Measurements from ENCODE around the gene PIN1.

PIN1 gene

DNA sequence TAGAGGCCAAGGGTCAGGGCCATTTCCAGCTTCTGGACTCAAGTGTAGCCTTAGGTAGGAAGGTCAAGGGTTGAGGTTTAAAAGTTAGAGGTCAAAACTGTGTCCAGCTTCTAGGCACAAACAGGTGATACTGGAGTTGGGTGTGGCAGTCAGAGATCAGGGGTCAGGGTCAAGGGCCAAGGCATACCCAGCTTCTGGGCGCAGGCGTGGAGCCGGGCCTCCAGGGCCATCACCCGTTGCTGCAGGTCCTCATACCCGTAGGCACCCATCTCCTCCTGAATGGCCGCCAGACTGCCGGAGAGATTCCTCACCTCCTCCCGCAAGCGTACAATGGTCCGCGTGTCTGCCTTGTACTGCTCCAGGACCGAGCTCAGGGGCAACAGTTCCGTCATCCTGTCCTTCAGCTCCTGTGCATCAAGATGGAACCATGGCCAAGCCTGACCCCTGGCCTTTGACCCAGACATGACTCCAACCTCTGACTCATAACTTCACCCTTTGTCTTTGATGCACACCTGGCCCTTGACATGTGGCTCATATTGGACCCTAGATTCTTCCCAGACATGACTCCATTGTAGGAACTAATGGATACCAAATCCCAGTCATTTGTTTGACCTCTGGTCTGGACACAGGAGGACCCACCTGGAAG is 22.1 kb downstream of the PIN1 start:
- no peak for DNase-seq

DNA sequence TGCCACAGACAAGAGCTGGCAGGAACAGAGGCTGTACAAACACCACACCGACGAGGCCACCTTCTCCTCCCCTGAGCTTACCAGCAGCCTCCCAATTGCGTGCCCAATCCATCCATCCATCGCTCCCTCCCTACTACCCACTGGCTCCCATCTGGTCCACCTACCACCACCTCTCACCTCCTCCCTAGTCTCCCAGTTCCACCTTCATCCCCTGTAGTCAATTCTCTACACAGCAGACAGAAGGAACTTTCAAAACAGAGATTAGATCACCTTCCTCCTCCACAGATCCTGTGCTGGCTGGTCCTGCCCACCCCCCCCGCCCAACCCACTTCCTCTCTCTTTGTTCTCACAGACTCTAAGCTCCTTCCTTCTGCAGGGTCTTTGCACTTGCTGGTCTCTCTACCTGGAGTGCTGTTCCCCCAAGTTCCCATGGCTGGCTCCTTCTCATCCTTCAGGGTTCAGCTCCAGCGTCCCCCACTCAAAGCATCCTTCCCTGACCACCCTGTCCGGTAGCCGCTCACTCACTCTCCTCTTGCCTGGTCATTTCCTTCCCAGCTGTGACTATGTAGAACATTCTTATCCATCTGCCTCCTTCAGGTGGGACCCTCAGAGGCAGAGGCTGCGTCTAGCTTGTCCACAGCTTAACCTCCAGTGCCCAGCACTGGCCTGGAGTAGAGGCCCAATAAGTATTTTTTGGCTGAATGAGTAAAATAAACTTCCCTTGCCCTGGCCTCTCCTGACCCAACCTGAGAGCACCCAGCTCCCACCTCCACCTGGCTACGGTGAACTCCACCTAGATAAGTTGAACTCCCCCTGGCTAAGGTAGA is 23.0 kb downstream of the PIN1 start:
- DNase-seq: peak in 1 of 2 donors; percentile 25

DNA sequence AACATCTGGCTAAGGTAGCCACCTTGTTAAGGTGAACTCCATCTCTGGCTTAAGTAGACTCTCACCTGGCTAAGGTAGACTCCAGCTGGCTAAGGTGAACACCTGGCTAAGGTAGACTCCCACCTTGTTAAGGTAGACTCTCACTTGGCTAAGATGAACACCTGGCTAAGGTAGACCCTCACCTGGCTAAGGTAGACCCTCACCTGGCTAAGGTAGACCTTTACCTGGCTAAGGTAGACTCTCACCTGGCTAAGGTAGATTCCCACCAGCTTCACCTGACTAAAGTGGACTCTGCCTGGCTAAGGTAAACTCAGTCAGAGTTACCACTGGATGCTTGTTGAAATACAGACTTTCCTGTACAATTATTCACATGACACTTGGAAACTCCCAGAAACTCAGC is 23.6 kb downstream of the PIN1 start:
- DNase-seq: no peak

DNA sequence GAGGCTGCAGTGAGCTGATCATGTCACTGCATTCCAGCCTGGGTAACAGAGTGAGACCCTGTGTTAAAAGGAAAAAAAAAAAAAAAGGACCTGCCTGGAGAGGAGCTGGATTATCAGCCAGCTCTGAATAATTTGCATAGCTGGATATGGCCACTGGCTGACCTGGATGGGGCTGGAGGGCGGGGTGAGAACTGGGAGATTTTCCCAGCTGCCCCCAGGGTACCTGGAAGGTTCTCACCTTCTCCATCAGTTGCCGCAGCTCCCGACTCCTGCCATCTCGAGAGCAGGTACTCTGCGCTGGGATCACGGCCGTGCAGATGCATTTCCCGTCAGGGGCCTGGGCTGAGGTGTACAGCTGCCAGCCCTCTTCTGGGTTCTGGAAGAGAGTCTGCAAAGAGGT is 25.3 kb downstream of the PIN1 start:
- no peak for DNase-seq

DNA sequence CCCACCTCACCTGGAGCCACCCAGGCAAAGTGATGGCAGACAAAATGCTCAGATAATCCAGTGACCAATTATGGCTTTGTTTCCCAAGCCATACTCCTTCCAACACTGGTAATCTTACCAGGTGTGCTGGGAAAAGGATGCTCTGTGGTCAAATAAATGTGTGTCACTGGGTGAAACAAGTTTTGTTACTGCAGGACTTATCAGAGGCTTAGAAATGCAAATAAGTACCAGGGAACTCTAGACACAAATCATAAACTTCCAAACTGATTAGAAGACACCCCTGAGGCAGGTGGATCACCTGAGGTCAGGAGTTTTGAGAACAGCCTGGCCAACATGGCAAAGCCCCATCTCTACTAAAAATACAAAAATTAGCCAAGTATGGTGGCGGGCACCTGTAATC is 26.4 kb downstream of the PIN1 start:
- DNase-seq: no peak

DNA sequence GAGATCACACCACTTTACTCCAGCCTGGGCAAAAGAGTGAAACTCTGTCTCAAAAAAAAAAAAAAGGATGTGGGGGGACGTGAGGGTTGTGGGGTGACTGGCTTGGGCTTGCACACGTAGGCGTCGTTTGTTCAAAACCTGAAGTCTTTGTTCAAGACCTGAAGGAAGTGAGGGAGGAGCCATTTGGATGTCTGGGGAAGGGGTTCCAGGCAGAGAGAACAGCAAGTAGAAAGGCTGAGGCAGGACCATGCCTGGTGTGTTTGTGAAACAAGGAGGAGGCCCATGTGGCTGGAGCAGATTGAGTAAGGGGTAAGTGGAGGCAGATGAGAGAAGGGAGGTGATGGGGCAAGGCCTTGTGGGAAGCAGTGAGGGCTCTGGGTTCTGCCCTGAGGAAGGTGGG is 27.8 kb downstream of the PIN1 start:
- no peak for DNase-seq

DNA sequence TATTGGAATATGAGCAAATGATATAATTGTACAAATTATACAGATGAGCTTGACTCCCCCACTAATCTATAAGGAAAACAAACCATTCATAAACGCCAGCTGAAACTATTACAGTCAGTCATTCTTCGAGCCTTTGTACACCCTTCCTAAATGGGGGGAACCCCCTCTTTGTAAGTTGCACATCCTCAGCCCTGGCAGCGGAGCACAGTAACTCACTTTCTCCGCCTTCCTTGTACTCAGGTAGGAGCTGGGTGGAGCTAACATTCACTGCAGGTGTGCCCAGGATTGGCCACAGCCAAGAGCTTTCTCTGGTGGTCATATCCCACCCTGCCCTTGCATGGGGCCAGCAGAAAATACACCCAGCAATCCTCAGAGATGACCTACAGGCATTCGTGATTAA is 28.6 kb downstream of the PIN1 start:
- DNase-seq: no peak

DNA sequence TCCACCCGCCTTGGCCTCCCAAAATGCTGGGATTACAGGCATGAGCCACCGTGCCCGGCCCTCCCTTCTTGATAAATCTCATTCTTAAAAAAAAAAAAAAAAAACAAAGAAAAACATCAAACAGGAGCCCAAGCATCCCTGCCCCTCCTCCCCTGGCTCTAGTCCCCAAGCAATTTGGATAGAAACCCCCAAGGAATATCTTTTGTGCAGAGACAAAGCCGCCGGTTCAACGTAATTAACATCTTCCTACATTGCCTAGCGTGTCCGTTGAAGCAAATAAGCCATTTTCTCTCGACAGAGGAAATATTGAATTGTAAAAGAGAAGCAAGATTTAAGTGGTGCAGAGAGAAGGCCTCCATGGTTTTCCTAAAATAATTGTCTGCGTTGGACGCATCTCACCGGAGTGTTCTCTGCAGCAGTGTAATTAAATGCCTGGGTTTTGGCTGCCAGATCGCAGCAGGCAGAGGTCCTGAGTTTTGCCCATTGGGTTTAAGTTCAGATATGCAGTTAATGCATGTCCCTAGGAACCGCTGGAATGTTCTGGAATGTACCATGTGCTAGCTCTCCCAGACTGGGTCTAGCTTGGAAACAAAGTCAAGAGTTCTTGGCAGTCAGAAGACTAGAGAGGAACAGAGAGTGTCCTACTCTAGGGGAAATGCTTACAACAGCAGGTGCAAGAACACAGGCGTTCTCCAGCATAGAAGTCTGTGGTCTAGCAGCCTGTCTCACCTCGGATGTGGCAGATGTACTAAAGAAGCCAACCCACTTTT is 30.8 kb downstream of the PIN1 start:
- no peak for DNase-seq

DNA sequence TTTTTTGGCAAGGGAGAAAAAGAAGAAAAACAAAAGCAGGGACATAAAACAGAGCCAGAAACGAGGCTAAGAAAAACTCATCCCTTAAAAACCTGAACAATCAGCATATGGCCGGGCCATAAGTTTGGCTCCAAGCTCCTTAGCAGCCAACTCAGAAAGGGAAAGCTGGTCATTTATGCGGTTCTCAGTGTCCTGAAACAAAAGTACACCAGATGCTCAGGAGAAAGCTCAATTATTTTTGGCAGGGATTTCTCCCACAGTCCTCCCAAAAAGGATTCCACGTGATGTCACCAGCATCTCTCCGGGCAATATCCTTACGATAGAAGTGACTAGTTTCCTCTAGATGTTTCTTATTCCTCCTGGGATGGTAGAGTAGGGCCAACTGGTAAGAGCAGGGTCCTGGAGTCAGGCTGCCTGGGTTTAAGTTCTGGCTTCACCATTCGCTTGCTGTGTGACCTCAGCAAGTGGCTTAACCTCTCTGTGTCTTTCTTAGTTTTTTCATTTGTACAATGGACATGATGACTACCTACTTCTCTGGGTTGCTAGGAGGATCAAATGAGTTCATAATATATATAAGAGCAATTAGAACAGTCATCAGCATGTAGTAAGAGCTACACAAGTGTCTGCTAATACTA is 34.0 kb downstream of the PIN1 start:
- no peak for DNase-seq

DNA sequence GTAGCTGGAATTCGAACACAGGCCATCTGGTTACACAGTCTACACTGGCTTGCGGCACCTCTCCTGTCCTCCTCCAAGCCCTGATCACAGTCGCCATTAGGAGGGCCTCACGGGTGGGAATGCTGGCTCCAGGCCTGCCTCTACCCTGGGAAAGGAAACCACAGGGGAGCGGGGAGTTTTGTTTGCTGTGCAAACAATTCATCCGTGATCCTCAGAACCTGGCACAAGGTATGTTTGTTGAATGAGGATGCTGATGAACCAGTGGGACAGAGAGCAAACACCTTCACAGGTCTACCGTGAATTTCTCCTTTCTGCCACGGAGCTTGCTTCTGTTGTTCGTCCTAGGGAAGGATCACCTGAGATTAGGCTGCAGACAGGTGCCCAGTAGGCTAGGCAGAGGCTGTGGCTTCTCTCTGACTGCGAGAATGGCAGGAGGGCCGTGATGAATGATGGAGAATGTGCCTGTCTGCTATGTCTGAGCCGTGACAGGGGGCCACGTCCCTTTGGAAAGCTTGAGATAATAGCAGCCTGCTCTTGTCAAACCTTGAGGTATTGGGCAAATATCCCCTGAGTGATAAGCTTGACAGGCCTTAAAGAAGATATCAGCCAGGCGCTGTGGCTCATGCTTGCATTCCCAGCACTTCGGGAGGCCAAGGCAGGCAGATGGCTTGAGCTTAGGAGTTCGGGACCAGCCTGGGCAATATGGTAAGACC is 36.7 kb downstream of the PIN1 start:
- DNase-seq: no peak

DNA sequence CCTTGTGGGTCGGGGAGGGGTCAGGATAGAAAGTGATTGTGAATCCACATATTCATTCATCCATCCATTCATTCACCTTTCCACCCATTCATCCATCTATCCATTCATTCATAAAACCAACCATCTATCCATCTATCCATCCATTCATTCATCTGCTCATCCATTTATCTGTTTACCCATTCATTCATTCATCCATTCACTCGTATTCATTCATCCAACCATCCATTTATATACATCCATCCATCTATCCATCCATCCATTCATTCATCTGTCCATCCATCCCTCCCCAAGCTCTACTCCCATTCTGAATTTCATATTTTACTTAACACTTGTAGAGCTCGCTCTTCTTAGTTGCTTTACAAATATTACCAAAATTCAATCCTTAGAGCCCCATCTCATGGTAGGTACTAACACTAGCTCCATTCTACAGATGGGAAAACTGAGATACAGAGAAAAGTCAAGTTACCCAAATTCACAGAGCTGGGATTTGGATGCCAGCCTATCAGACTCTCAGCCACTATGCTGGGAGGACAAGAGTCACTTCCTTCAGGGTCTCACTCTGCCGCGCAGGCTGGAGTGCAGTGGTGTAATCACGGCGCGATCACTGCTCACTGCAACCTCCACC is 37.6 kb downstream of the PIN1 start:
- DNase-seq: no peak

DNA sequence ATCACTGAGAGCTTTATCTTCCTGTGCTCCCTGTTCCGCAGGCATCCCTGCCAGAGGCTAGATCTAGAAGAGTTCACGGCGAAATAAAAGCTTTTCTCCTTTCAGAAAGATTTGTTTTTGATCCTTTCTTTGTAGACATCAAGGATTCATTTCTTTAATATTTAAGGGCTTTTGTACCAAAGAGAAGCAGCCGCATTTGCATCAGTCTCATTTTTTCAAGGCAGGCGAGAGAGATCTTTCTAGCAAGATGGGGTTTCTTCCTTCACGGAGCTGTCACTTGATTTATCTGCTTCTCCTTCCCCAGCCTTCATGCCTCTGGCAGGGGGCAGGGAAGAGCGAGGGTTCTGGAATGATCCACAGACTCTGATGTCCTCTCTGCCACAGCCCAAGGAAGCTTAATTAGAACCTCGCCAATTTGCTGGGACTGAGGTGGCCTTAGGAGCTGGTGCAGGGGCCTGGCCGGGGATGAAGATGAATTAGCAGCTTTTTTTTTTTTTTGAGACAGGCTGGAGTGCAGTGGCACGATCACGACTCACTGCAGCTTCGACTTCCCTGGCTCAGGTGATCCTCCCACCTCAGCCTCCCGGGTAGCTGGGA is 40.0 kb downstream of the PIN1 start:
- DNase-seq: no peak

DNA sequence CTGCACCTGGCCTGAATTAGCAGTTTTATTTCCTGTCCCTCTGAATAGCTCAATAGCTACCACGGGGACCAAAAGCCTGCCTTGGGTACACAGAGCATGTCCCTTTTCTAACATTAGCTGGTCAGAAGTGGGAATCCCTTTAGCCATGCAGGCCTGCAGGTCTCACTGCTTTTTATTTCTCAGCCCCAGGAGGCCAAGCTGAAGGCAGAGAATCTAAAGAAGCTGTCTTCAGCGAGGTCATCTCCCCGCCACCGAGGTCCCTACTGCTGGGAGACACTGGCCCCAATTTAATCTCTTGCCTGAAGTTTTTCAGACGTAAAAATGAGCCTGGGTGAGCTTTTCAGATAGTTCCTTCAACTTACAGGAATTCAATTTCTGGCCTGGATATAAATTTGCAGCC is 40.7 kb downstream of the PIN1 start:
- no peak for DNase-seq

DNA sequence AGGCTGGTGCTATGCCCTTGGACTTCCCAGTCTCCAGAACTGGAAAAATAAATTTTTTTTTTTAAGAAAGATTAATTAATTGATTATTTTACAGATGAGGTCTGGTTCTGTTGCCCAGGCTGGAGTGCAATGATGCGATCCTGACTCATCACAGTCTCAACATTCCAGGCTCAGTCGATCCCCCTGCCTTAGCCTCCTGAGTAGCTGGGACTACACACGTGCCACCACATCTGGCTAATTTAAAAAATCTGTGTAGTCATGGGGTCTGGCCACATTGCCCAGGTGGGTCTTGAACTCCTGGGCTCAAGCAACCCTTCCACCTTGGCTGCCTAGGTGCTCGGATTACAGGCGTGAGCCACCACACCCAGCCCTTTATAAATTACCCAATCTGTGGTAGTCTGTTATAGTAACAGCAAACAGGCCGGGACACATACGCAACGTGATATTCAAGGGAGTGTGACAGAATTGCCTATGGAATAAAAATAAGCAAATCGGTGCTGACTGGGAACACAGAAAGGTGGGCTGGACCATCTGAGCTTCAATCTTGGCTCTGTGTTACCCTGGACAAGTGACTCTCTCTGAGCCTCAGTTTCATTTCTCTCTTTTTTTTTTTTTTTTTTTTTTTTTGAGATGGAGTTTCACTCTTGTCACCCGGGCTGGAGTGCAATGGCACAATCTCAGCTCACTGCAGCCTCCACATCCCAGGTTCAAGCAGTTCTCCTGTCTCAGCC is 42.8 kb downstream of the PIN1 start:
- no peak for DNase-seq

DNA sequence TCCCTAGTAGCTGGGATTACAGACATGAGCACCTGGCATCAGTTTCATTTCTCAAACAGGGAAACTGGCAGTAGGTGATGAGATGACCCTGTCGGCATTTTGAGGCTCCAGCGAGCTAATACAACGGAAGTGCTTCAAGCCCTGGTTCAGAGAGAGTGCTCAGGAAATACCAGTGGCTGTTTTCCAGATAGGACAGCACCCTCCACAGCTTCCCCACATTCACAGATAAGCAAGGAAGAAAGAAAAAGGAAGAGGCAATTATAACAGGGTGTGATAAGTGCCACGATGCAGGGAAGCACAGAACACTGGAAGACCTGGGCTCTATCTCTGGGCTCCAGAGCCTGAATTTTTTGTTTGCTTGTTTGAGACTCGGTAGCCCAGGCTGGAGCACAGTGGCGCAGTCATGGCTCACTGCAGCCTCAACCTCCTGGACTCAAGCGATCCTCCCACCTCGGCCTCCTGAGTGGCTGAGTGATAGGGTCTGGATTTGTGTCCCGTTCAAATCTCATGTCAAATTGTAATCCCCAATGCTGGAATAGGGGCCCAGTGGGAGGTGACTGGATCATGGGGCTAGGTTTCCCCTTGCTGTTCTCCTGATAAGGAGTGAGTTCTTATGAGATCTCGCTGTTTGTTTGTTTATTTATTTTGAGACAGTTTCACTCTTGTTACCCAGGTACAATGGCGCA is 43.5 kb downstream of the PIN1 start:
- no peak for DNase-seq

DNA sequence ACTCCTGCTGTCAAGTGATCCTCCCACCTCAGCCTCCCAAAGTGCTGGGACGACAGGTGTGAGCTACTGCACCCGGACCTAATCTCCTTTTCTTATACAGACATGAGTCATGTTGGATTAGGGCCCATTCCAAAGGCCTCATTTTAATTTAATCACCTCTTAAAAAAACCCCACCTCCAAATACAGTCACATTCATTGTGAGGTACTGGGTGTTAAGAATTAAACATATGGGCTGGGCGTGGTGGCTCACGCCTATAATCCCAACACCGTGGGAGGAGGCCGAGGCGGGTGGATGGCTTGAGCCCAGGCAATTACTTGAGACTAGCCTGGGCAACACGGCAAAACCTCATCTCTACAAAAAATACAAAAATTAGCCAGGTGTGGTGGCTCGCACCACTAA is 46.6 kb downstream of the PIN1 start:
- no peak for DNase-seq

DNA sequence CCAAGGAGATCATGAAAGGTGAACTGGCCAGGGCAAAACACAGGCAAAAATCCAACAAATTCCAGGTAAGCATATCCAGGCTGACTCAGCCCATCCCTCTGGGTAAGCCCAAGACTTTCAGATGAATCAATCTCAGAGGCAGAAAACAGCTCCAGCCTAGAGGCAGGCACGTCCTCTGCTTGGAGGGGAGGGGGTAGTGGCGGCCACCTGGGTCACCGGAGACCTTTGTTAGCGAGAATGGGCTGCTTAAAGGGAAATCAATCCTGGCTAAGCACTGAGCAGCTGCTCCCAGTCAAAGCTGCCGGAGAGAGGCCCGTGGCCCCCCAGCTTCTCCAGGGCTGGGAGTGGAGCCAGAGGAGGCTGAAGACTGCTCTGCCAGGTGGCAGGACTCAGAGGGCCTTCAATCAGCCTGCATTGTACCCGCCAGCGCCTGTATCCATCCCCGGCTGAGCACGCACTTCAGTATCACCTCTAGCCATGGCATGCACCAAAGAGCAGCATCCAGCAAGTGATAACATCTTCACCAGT is 48.2 kb downstream of the PIN1 start:
- no peak for DNase-seq

DNA sequence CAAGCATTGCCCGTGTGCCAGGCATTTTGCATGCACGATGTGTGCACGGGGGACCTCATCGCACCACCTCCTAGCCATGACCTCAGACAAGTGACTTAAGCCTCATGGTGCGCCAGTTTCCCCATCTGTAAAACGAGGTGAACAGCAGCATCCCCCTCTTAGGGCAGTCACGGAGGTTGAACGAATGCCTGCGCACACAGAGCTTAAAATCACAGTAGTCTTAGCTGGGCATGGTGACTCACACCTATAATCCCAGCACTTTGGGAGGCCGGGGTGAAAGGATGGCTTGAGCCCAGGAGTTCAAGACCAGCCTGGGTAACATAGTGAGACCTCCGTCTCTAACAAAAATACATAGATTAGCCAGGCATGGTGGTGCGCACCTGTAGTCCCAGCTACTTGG is 48.6 kb downstream of the PIN1 start:
- DNase-seq: no peak

DNA sequence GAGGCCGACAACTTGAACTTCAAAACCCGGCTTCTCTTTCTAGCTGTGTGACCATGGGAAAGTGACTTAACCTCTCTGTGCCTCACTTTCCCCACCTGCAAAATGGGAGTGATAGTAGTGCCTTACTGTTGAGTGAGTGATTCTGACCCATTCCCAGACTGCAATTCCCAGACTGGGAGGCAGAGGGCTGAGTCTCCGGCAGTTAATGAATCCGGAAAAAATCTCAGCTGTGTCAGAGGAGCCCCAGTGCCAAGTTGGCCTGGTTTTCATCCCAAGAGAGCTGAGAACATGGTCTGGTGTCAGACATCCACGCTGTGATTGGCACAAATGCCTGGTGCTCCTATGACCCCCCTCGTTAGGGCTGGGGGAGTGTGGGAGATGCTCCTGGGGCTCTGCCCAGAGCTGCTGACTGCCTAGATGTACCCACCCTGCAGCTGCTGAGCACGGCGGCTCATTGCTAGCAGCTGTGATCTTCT is 50.0 kb downstream of the PIN1 start:
- no peak for DNase-seq
